Right lobe of liver (tissue), 4 donors: ENCODE data around the gene CTSH.

ENCODE experiments used
- POLR2A ChIP-seq: fragments of 450-650 bp; IDR thresholded peaks from one replicate; pipeline ENCODE4 v1.6.1; 2017; ENCODE audit warnings: antibody characterized with exemption, mild to moderate bottlenecking
- TF ChIP-seq, protein P1 (sequence below), 4 donors: fragments of 200-600 bp in 3 of 4; fragments of 450-650 bp in 1 of 4; IDR thresholded peaks; one replicate each; pipeline versions ENCODE4 v1.5.1 to v1.8.0; 2016 to 2022; ENCODE audit warnings: antibody characterized with exemption in 4 of 4, mild to moderate bottlenecking in 2 of 4
- donor health status: DM: no; HTN: no; CAD: no.
- donor health status: DM: no; HTN: no; CAD: no.
- donor health status: DM: no; HTN: yes; CAD: no.

DNA sequence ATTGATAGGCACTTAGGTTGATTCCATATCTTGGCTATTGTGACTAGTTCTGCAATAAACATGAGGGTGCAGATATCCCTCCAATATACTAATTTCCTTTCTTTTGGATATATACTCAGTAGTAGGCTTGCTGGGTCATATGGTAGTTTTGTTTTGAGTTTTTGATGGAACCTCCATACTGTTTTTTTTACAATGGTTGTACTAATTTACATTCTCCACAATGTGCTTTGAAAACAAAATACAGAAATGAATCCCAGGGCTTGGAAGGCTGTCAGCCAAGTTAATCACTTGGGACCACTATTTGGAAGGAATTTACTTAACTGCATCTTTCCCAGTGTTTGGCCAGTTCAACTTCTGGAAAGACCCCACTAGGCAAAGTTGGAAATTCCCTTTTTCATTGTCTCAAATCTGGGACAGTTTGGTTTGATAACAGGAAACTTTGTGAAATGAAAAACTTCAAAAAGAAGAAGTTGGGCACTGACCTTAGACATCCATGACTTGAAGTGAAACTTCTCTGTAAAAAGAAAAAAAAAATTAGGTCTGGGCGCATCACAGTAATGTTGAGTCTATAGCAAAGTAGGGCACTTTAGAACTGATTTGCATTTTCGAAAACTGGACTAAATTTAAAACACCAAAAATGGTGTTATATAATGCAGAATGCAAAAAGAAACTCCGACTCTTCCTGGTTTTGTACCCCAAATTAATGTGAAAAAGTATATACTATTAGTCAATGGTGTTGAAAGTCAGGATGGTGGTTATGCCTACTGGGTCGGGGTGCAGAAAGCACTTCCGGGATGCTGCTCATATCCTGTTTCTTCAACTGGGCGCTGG, 6.0 kb downstream of the CTSH start:
- TF ChIP-seq, protein P1, sequence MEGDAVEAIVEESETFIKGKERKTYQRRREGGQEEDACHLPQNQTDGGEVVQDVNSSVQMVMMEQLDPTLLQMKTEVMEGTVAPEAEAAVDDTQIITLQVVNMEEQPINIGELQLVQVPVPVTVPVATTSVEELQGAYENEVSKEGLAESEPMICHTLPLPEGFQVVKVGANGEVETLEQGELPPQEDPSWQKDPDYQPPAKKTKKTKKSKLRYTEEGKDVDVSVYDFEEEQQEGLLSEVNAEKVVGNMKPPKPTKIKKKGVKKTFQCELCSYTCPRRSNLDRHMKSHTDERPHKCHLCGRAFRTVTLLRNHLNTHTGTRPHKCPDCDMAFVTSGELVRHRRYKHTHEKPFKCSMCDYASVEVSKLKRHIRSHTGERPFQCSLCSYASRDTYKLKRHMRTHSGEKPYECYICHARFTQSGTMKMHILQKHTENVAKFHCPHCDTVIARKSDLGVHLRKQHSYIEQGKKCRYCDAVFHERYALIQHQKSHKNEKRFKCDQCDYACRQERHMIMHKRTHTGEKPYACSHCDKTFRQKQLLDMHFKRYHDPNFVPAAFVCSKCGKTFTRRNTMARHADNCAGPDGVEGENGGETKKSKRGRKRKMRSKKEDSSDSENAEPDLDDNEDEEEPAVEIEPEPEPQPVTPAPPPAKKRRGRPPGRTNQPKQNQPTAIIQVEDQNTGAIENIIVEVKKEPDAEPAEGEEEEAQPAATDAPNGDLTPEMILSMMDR (IDR thresholded peaks at IDR 0.05): no peak
- no peak for TF ChIP-seq POLR2A
